Testis (tissue), 3 donors: Measurements from ENCODE around the gene C20orf202. TPM values are rescaled to one million over a fixed set of nuclear protein-coding genes. Genes with fewer than 3 reads are reported as not detected.

Experiments used
- DNase-seq: peaks from one replicate; pipeline ENCODE4 v3.0.0-alpha.2; 2019
- H3K27ac ChIP-seq, 2 donors: fragments of 200-600 bp; sonication (generic); one replicate each; pipeline ENCODE4 v1.5.1; 2019
- H3K27me3 ChIP-seq: fragments of 200-600 bp; sonication (generic); one replicate; pipeline ENCODE4 v1.5.1; 2019
- H3K36me3 ChIP-seq: fragments of 200-600 bp; sonication (generic); one replicate; pipeline ENCODE4 v1.5.1; 2017; ENCODE audit warnings: low read depth; ENCODE audit errors: missing control alignments
- H3K4me1 ChIP-seq: fragments of 200-600 bp; sonication (generic); one replicate; pipeline ENCODE4 v1.5.1; 2019
- H3K4me3 ChIP-seq, 2 donors: fragments of 200-600 bp; sonication (generic); one replicate each; pipeline ENCODE4 v1.5.1; 2017 to 2019
- H3K9me3 ChIP-seq: fragments of 200-600 bp; sonication (generic); one replicate; pipeline ENCODE4 v1.5.1; 2017
- CTCF ChIP-seq, 3 experiments: fragments of 450-650 bp in 2 of 3; fragments of 200-600 bp in 1 of 3; sonication (generic) in 1 of 3; IDR thresholded peaks; one replicate each; pipeline ENCODE4 v1.5.1; 2016 to 2019; ENCODE audit warnings: antibody characterized with exemption in 3 of 3, mild to moderate bottlenecking in 2 of 3, moderate library complexity in 1 of 3
- POLR2A ChIP-seq: fragments of 450-650 bp; IDR thresholded peaks from one replicate; pipeline ENCODE4 v1.6.1; 2017; ENCODE audit warnings: antibody characterized with exemption, mild to moderate bottlenecking, moderate library complexity
- WGBS, 2 donors: methylation state at CpG; one replicate each; pipeline ENCODE4 v1.1.5; 2018; 5-methylcytosine and 5-hydroxymethylcytosine counted together
- intact Hi-C: fragments of 100-400 bp; cut with DNase I; formaldehyde crosslinking; loops from one replicate; pipeline ENCODE4 v1.15.1; 2023; ENCODE audit warnings: low total_unique reads
- polyA plus RNA-seq: library from polyadenylated mRNA; stranded (reverse); fragments of 350-450 nt; fragmentation: Illumina TruSeq; extraction: RNeasy Lipid Tissue Mini Kit (QIAGEN cat#74804); gene quantifications from one replicate; pipeline ENCODE4 v1.2.3, GENCODE V29; 2014; ENCODE audit warnings: low read depth, low replicate concordance; ENCODE audit not compliant: insufficient read depth
- total RNA-seq, 2 donors: library from RNA; depleted of rRNA; stranded (reverse); fragments of >200 nt; gene quantifications; one replicate each; pipeline ENCODE4 v1.2.3, GENCODE V29; 2016

The C20orf202 gene
- total and polyA plus RNA-seq, 3 donors from 2014 or later = 0.84 to 1.7 (median 1.1) TPM

DNA sequence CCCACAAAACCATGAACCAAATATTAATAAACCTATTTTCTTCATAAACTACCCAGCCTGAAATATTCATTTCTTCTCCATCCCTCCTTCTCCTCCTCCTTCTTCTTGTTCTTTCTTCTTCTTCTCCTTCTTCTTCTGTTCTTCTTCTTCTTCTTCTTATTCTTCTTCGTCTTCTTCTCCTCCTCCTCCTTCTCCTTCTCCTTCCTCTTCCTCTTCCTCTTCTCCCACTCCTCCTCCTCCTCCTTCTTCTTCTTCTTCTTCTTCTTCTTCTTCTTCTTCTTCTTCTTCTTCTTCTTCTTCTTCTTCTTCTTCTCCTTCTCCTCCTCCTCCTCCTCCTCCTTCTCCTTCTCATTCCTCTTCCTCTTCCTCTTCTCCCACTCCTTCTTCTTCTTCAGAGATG is 13.4 kb upstream of the C20orf202 start:
- Histone ChIP-seq H3K4me3 (no peak overlapping the region), H3K9me3 (no peaks in the 10 kb centered on the region), H3K36me3 (no peaks in the 10 kb centered on the region), H3K4me1 (no peaks in the 10 kb centered on the region), H3K27ac (no peak overlapping the region), H3K27me3 (no peaks in the 10 kb centered on the region)
- WGBS, 2 donors = 71 to 79% methylated on average over 1 of the region's 1 CpG
- no peak for DNase-seq
- TF ChIP-seq POLR2A (no peak), CTCF (IDR thresholded peaks at IDR 0.05) (no peak)
- intact Hi-C loops = no loop called here

DNA sequence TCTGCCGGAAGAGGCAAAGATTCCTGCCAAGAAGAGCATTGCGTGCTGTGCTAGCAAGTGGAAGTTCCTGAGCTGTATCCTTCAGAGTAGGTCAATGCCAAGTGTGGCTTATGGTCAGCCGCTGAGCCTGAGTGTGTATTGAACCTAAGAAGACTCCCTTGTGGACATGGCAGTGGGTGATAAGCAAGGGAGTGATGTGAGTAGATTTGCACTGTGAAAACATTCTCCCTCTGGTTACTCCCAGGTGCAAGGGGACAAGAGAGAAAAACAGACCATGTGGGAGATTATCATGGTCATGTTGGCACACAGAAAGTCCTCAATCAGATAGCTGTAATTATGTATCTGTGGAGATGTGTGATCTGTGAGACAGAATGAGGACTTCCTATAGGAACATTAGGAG is 12.4 kb upstream of the C20orf202 start:
- Histone ChIP-seq H3K4me1 (no peaks in the 10 kb centered on the region), H3K27ac (no peak overlapping the region), H3K27me3 (no peaks in the 10 kb centered on the region), H3K9me3 (no peaks in the 10 kb centered on the region), H3K4me3 (no peak overlapping the region), H3K36me3 (no peaks in the 10 kb centered on the region)
- intact Hi-C loops = no loop called here
- TF ChIP-seq POLR2A (no peak), CTCF (IDR thresholded peaks at IDR 0.05) (no peak)
- no peak for DNase-seq
- WGBS, 2 donors = 77 to 93% methylated on average over 3 of the region's 3 CpGs

GRCh38 chr20:1191299-1191698 is 12.0 kb upstream of the C20orf202 start:
- Histone ChIP-seq H3K27ac (no peak overlapping the region), H3K4me1 (no peaks in the 10 kb centered on the region), H3K27me3 (no peaks in the 10 kb centered on the region), H3K4me3 (no peak overlapping the region), H3K9me3 (no peaks in the 10 kb centered on the region), H3K36me3 (no peaks in the 10 kb centered on the region)
- DNase-seq = no peak
- TF ChIP-seq CTCF (IDR thresholded peaks at IDR 0.05) = no peak
- 78 to 91% methylated on average over 3 of the region's 3 CpGs for WGBS, 2 donors
- intact Hi-C loops = no loop called here

DNA sequence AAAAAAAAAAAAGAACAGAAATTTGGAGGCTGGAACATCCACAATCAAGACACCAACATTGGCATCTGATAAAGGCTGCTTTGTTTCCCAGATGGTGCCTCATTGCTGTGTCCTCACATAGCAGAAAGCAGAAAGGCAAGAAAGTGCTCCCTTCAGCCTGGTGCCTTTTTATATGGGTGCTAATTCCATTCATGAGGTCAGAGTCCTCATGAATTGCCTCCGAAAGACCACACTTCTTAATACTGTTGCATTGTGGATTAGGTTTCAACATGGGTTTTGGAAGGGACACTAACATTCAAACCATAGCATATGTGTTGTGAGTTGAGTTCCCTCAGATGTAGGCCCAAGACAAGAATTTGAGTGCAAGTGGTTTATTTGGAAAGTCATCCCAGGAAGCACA is 8.0 kb upstream of the C20orf202 start:
- WGBS, 2 donors = 89 to 100% methylated on average over 1 of the region's 1 CpG
- H3K4me3 ChIP-seq = no peak overlapping the region
- TF ChIP-seq POLR2A = no peak
- no peak for TF ChIP-seq CTCF (IDR thresholded peaks at IDR 0.05)
- H3K27ac ChIP-seq = no peak overlapping the region
- no peaks in the 10 kb centered on the region for H3K4me1 ChIP-seq
- H3K9me3 ChIP-seq = no peaks in the 10 kb centered on the region
- no peaks in the 10 kb centered on the region for H3K36me3 ChIP-seq
- H3K27me3 ChIP-seq = no peaks in the 10 kb centered on the region
- intact Hi-C loops = no loop called here
- no peak for DNase-seq

DNA sequence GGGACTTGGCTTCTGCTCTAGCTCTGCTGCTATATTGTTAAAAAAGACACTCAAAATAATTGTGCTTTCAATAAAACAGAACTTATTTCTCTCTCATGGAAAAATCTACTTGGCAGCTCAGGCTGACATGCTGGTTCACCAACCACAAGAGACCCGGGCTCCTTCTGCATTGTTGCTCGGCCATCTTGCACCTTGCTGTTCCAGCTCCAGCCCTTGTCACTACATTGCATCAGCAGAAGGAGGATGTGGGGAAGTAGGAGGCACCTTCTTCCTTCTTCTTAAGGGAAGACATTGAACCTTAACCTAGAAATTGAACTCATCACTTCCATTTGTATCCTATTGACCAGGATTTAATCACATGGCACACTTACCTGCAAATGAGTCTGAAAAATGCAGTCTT is 6.6 kb upstream of the C20orf202 start:
- no peaks in the 10 kb centered on the region for H3K4me1 ChIP-seq
- no peak for DNase-seq
- no peak overlapping the region for H3K4me3 ChIP-seq
- TF ChIP-seq POLR2A (no peak), CTCF (IDR thresholded peaks at IDR 0.05) (no peak)
- no peaks in the 10 kb centered on the region for H3K36me3 ChIP-seq
- 91 to 100% methylated on average over 2 of the region's 2 CpGs for WGBS, 2 donors
- H3K9me3 ChIP-seq = no peaks in the 10 kb centered on the region
- no peak overlapping the region for H3K27ac ChIP-seq
- H3K27me3 ChIP-seq = no peaks in the 10 kb centered on the region
- intact Hi-C loops = no loop called here
